Bone marrow (tissue), 2 donors: ENCODE data around the gene PHLDB3.
"Not testable (repeated sequence)": the region's sequence is repeated elsewhere in the genome, so short reads cannot be mapped to it uniquely, and the experiment has no call there.

Experiments
- DNase-seq, 2 donors: peaks; one replicate each; lab custom pipeline; 2025; lab: John Stamatoyannopoulos, UW

PHLDB3 gene

DNA sequence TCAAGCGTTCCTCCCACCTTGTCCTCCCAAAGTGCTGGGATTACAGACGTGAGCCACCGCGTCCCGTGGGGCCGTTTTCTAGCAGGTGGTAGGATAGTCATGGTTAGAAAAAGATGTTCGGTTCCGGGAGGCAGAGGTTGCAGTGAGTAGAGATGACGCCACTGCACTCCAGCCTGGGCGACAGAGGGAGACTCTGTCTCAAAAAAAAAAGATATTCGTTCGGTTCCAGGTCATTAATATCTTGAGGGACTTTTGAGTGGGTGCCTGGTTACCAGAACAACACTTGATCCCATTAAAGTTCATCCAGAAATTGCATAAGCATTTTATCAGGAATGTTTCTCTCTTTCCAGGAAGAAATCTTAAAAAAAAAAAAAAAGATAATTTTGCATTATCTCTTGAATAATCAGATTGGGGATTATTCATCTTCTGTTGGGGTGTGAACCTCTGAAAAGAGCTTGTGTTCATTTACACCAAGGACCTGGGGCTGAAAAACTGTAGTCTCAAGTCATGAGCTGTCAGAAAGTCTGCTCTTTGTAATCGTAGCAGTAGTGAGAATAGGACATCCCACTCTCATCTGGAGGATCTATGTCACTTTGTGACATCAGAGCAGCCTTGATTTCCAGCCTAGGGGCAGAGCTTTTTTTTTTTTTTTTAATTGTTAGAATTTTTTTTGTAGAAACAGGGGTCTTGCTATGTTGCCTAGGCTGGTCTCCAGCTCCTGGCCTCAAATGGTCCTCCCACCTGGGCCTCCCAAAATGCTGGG lies 23.5 kb upstream of the PHLDB3 start:
- no peak for DNase-seq

- DNase-seq = peak; percentile 49 to 63
These were observed 22.6 kb upstream of the PHLDB3 start, which contains the start of gene ETHE1 for GRCh38 chr19:43526884-43527859. ETHE1 (minus strand) TSS chr19:43527201; CDS start chr19:43527177, 24 bp downstream.

GRCh38 chr19:43525836-43526771 lies 21.6 kb upstream of the PHLDB3 start:
- DNase-seq = no peak

DNA sequence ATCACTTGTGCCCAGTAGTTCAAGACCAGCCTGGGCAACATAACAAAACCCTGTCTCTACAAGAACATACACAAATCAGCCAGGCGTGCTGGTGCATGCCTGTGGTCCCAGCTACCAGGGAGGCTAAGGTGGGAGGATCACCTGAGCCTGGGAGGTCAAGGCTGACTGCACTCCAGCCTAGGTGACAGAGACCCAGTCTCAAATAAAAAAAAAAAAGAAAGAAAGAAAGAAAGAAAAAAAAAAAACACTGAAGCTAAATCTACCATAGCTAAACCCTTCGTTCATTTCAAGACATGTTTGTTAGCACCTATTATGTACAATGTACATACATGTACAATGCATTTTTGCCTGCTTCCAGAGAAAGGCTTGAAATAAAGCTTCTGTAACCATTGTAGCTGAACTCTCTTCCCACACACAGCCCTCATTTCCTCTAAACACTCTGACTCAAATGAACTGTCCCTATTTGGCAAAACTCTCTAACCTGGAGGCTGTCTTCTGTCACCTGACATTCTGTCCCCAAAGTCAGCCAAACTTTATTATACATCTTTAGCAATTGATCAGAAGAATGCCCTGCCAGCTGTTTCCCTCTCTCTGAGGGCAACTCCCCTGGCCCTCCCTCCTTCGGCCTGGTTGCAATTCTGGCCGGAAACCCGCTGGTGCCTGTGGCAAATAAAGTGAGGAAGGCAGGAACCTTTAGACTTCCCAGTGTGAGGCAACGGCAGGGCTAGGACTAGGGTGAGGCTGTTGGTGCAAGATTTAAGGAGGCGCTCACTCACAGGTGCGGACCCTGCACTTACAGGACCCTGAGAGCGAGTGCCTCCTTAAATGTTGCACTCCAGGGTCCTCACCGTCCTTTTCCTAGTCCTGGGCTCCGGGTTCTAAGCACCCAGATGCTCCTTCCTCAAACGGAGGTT lies 20.6 kb upstream of the PHLDB3 start:
- peak; percentile 24 to 80 for DNase-seq

- DNase-seq = not testable (repeated sequence)
These were observed 19.1 kb upstream of the PHLDB3 start for GRCh38 chr19:43523696-43524095.

DNA sequence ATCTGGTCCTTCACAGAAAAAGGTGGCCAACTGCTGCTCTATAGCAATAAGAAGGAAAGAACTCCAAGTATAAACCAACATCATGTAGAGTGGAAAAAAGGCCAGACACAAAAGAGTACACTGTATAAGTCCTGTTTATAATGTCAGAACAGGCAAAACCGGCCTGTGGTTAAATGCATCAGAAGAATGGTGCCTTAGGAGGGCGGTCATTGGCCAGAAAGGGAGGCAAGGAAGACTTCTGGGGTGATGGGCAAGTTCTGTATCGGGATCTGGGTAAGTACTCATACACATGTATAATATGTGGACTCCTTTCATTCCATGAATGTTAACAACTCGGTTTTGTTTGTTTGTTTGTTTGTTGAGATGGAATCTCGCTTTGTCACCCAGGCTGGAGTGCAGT lies 18.4 kb upstream of the PHLDB3 start:
- no peak for DNase-seq

DNA sequence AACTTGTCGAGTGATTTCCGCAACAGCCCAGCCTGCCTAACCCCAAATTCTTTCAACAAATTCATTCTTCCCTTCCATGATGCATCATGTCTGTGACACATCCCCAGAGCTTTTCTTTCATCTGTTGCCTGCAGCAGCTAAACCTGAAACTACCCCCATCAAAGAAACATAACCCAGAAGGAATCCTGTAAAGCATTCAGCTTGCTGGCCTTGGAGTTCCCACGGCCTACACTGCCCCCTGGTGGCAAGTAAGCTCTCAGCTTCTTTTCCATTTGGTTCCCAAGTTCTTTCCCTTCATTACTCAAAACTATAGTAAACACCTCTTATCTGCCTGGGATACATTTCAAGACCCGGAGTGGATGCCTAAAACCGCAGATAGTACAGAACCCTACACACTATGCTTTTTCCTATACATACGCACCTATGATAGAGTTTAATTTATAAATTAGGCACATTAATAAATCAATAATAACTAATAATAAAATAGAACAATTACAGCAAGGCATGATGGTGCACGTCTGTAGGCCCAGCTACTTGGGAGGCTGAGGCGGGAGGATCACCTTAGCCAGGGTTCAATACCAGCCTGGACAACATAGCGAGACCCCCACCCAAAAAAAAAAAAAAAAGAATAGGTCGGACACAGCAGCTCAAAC lies 15.0 kb upstream of the PHLDB3 start:
- DNase-seq = peak; percentile 34 to 61

GRCh38 chr19:43518051-43518450 lies 13.5 kb upstream of the PHLDB3 start:
- DNase-seq = no peak

- DNase-seq = not testable (repeated sequence)
These were observed 7.9 kb upstream of the PHLDB3 start for GRCh38 chr19:43512399-43512798.

GRCh38 chr19:43511324-43511723 lies 6.8 kb upstream of the PHLDB3 start:
- DNase-seq = no peak

DNA sequence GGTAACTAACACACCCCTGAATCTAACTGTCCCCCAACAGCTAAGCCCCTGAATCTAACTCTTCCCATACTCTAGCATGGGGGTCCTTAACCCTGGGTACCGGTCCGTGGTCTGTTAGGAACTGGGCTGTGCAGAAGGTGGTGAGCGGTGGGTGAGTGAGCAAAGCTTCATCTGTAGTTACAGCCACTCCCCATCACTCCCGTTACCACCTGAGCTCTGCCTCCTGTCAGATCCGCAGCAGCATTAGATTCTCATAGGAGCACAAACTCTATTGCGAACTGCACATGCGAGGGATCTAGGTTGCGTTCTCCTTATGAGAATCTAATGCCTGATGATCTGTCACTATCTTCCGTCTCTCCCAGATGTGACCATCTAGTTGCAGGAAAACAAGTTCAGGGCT lies 6.2 kb upstream of the PHLDB3 start:
- no peak for DNase-seq

GRCh38 chr19:43507880-43508279 lies 3.3 kb upstream of the PHLDB3 start:
- no peak for DNase-seq

DNA sequence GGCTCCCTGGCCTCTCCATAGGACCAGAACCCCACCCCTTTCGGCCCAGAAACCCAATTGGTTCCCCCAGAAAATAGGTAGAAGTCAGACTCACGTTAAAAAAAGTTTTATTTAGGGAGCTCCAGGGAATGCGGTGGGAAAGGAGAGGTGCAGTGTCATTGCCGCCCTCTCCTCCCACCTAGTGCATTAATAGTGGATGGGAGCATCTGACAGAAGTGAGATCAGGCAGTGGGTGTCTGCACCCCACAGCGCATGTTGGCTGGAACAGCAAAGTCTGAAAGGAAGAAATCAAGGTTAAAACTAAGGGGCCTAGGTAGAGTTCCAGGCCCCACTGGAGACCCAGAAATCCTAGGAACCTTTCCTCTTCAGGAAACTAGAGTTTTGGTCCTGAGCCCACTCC lies 2.1 kb upstream of the PHLDB3 start:
- no peak for DNase-seq

- no peak for DNase-seq
These were observed 1.4 kb upstream of the PHLDB3 start for GRCh38 chr19:43505941-43506340.

DNA sequence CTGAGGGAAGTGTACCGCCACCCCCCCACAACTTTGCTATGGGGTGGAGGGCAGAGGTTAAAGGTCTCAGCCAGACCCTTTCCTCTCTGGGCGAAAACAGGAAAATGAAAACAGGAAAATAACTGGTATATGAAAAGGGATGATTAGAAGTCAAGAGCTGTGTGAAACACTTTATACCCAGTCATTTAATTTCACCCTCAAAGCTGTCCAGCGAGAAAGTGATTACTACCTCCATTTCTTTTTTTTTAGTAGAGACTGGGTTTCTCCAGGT lies 575 bp upstream of the PHLDB3 start:
- DNase-seq = no peak

- peak; percentile 87 to 93 for DNase-seq
These were observed 783 bp downstream of the PHLDB3 start for GRCh38 chr19:43503501-43504425.

GRCh38 chr19:43502419-43502976 lies 2.0 kb downstream of the PHLDB3 start:
- no peak for DNase-seq

DNA sequence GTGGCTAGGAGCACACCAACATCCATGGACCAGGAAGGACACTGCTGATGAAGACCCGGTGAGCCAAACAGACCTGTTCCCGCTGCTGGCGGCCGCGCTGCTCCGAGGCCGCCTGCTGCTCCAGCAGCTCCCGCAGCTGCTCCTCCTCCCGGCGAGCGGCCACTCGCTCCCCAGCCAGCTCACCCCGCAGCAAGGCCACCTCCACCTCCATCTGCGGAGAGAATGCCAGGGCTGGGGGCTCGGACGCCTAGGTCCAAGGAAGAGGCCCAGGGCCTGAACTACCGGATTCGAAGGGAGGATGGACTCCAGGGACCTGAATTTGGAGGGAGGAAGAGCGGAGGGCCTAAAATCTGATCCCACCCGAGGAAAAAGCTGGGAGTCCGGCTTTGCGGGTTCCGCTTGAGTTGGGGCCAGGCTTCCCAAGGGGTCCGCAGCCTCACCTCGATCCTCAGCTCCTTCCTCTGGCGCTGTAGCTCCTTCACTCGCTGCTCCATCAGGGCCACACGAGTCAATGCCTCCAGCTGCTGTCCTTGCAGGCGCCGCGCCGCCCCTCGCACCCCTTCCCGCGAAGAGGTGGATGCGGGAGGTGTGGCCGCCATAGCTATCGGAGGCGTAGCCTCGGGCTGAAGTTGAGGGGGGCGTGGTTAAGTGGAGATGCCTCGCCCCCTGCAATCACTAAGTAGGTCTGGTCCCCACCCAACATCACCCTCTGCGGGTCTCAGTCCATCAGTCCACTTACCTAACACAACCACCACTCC lies 2.7 kb downstream of the PHLDB3 start:
- no peak for DNase-seq
